ENCODE measurements around the gene C1QTNF3. TPM values are rescaled to one million over a fixed set of nuclear protein-coding genes. Genes with fewer than 3 reads are reported as not detected.
"Not testable (repeated sequence)": the region's sequence is repeated elsewhere in the genome, so short reads cannot be mapped to it uniquely, and the experiment has no call there.

The C1QTNF3 gene, protein sequence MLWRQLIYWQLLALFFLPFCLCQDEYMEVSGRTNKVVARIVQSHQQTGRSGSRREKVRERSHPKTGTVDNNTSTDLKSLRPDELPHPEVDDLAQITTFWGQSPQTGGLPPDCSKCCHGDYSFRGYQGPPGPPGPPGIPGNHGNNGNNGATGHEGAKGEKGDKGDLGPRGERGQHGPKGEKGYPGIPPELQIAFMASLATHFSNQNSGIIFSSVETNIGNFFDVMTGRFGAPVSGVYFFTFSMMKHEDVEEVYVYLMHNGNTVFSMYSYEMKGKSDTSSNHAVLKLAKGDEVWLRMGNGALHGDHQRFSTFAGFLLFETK
- 1.5 TPM for polyA plus RNA-seq (2012; ENCODE audit: missing spikeins)

DNA sequence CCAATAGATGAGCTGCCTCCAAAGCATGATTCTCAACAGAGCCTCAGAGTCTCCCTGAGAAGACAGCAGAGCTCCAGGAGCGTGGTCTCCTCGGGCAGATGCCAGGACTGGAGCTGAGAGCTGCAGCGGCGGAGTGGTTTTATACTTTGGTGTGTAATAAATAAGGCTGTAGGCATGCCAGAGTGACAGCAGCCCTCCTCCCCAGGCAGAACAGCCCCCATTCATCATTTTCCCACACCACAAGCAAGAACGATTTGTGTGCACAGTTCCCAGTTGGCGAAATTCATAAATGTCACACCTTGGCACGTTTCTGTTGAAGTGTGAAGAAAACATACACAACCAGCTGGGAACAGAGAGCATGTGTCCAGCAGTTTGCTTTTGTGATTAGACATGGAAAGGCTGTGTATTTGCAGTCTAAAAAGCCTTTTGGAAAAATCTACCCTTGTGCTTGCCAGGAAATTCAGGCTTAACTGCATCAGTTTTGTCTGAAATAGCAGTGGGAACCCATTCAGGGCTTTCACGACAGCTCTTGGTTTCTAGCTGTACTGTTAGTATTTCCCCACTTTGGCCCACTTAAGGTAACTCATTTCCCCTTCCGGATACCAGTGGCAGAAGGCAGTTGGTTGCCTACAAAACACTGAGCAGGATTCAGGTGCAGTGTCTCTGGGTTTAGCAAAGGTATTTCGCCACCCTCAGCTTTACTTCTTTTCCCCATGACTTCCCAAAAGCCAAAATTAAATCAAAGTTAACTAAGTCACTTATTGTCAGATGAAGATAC, at the start of gene C1QTNF3:
Gene C1QTNF3, minus strand, starts transcription at position 115 of the 778 bp plus-strand sequence. Its CDS starts 88 bp downstream, at position 27.
- DNase-seq (ENCODE audit: insufficient read length): no peak
- no peak for FAIRE-seq
- no peak for TF ChIP-seq TAF1 (IDR thresholded peaks at IDR 0.05; ENCODE audit: borderline replicate concordance, low read depth, low read length)
- TF ChIP-seq POLR2A (IDR thresholded peaks at IDR 0.05; ENCODE audit: low read depth, low read length): no peak
- no peak for TF ChIP-seq POLR2AphosphoS5 (IDR thresholded peaks at IDR 0.05; ENCODE audit: low read depth, low read length)

DNA sequence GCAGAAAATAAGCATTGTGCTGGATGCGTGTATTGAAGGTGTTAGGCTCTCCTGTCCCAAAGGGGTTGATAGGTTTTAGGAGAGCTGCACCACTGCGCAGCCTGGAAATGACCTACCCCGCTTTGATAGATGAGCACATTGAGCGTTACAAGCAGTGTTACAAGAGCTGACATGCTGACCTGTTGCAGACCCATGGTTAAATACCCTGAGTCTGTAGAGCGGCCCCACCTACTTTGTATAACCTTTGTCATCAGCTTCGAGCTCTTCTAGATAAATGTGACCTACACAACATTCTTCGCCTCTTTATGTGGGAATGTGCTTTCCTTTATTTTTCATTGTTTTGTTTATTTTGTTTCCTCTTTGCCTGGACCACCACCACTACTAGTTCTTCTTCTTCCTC, 48.0 kb upstream of the C1QTNF3 start:
- not testable (repeated sequence) for DNase-seq (ENCODE audit: insufficient read length); FAIRE-seq

DNA sequence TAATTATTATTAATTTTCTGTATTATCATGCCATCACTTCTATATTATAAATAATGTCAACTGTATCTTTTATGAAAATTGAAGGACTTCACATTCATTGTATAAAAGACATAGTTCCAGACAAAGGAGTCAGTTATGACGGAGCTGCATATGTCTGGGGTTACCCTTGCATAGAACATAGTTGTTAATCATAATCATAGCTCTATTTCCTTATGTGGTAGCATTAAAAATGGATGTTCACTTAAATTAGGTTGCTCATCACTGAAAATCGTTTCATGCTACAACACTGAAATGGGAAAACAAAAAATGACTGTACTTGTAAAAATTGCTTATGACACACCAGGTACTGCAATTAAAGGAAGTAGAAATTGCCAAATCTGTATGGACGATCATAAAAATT, 46.8 kb upstream of the C1QTNF3 start:
- not testable (repeated sequence) for FAIRE-seq; DNase-seq (ENCODE audit: insufficient read length)

DNA sequence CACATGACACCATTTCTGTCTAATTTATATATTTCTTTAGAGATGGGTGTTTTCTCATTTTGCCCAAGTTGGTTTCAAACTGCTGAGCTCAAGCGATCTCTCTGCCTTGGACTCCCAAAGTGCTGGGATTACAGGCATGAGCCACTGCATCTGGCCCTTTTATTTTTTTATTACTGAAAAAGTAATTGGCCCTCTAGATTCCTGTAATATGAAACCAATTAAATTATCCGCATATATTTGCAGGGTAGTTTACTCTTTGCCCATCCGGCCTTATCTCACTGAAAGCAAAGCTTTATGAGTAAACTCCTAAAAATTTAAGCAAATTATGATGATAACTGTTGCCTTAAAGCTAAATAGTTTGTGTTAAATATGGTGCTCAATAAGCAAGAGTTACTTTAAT, 44.7 kb upstream of the C1QTNF3 start:
- not testable (repeated sequence) for FAIRE-seq; DNase-seq (ENCODE audit: insufficient read length)

DNA sequence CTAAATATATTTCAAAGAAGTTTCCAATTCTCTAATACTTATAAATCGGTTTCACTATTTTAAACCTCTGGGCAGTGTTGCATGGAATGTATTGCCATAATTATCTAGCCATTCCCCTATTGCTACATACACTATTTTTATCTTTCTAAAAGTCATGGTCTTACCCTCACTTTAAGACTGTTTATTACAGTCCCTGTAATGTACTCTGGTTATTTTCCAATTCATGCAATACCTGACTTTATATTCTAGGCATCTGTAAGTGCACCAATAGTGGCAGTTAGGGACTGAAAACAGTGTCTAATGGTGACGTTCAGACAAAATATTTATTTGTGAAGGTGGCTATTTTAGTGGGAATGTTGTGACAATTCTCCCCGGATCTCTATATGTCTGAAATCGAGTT, 40.9 kb upstream of the C1QTNF3 start:
- DNase-seq (ENCODE audit: insufficient read length); FAIRE-seq: not testable (repeated sequence)

DNA sequence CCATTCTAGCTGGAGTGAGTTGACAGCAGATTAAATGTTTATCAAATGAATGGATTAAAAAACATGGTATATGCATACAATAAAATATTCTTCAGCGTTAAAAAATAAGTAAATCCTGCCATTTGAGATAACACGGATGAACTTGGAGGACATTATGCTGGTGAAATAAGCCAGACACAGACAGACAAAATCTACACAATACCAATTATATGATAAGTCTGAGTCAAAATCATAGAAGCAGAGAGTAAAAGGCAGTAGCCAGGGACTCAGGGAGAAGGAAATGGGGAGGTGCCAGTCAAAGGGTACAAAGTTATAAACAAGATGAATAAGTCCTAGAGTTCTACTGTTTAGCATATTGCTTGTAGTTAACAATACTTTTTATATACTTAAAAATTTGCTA, 36.5 kb upstream of the C1QTNF3 start:
- not testable (repeated sequence) for DNase-seq (ENCODE audit: insufficient read length); FAIRE-seq

DNA sequence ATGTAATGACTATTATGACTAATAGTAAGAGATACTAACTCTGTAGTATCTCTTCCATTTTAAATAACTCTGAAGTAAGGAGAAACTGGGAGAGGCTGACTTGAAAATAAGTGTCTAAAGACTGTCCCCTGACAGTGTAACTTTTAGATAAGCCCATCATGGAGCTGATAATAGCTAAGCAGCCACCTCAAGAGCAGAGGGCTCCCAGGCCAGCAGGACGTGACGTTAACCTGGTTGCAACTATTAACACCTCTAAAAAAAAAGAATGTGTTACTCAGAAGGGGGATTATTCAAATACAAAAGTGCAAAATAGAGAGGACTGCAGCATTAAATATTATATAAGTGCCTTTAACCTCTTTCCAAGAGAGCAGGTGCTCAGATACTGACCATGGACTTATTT, 34.6 kb upstream of the C1QTNF3 start:
- FAIRE-seq; DNase-seq (ENCODE audit: insufficient read length): not testable (repeated sequence)

DNA sequence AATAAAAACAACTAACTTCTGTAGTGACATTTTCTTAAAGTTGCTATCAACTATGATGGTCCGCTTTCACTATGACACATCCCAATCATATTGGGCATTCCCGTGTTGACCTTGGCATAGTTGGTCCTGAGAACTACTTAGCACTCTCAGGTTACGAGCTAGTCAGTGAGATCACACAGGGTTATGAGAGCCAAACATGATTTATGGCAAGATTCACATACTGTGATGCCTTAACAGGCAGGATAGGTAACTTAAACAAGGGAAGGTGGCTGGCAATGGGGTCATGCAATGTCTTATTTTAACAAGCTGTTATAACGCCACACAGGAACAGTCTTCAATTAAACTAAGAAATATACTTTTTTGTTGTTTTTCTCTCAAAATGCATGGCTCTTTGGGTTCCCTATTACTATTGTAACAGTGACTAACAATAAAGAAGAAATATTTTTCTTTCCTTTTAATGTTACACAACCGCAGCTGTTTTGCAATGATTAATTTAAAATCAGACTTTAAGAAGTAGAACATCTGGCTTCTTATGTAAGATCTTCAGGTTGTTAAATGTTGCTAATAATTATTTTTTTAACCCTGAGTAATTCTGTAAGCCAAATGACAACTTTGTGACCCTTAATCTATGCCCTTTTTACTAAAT, 33.8 kb upstream of the C1QTNF3 start:
- DNase-seq (ENCODE audit: insufficient read length); FAIRE-seq: not testable (repeated sequence)

DNA sequence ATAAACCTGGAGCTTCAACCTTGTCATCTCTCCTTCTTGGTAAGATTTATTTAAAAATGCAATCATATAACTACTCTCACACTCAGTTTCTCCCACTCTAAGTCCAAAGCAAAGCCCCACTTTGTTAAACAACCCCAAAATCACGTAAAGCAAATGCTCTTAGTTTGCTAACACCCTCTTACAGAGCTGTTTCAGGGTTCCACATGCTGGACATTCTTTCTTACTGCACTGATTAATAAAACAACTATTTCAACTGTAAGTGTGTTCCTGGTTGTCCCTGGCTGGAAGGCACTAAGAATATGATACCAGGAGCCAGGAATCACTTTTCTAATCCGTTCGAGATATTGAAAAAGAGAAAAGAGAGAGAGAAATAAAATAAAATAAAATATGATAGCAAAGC, 31.5 kb upstream of the C1QTNF3 start:
- DNase-seq (ENCODE audit: insufficient read length); FAIRE-seq: not testable (repeated sequence)

DNA sequence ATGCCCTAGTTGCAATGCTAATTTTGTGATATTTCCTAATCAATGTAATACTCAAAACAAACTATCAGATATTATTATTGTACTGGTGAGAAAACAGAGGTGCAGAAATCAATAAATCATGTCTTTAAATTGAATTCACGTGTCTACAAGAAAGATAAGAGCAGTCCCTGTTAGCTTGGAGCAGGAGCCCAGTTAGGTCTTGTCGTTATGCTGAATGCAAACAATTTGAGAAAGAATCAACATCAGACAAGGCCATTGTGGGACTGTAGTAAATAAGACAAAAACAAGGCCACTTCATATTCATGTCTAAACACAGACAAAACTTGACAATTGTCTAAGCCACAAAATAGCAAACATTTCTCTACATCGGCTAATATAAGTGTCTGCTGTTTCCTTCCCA, 31.1 kb upstream of the C1QTNF3 start:
- FAIRE-seq; DNase-seq (ENCODE audit: insufficient read length): not testable (repeated sequence)

DNA sequence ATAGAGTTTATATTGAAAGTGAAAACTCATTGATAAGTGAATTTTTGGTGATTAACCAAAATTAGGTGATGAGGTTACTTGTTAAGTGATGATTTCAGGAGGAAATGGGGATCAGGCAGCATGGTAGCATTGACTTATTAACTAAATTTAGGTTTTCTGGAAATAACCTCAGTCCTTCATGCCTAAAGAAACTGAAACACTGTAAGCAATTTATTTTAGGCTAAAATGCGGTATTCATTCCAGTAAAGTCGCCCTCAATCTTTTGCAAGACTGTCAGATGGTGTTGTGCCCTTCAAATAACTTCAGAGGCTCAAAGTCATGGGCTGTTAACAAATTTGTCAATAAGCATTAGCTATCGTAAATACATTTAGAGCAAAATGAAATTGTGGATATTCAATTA, 27.6 kb upstream of the C1QTNF3 start:
- FAIRE-seq; DNase-seq (ENCODE audit: insufficient read length): not testable (repeated sequence)

DNA sequence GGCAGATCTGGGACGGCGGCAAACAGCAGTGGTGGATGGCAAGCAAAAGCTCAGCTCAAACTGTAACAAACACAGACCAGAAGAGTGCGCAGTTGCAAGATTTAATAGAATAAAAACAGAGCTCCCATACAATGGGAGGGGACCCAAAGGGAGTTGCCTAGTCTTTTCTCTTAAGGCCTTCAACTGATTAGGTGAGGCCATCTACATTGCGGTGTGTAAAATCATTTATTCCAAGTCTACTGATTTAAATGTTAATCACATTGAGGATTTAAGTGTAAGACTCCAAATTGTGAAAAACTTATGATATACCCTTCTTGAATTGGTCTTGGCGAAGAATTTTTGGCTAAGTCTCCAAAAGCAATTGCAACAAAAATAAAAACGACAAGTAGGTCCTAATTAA, 21.6 kb upstream of the C1QTNF3 start:
- DNase-seq (ENCODE audit: insufficient read length): no peak
- FAIRE-seq: no peak
- TF ChIP-seq TAF1 (IDR thresholded peaks at IDR 0.05; ENCODE audit: borderline replicate concordance, low read depth, low read length): no peak
- no peak for TF ChIP-seq POLR2A (IDR thresholded peaks at IDR 0.05; ENCODE audit: low read depth, low read length)
- no peak for TF ChIP-seq POLR2AphosphoS5 (IDR thresholded peaks at IDR 0.05; ENCODE audit: low read depth, low read length)

DNA sequence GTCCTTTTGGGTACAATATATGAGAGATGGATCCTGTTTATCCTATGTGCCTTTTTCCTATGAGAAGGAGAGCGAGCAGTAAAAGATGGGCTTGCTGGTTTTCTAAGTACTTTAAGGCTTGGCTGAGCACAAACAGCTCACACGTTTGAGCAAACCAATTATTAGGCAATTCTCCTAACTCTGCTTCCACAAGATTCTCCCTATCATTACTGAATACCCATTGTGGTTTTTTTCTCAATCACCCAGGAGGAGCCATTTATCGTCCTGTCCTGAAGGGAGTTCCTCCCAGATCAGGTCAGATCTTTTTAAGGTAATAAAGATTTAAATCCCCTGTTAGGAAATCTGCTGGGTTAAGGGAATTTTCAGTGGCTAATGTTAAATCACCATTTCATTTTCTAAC, 19.4 kb upstream of the C1QTNF3 start:
- no peak for TF ChIP-seq TAF1 (IDR thresholded peaks at IDR 0.05; ENCODE audit: borderline replicate concordance, low read depth, low read length)
- TF ChIP-seq POLR2AphosphoS5 (IDR thresholded peaks at IDR 0.05; ENCODE audit: low read depth, low read length): no peak
- TF ChIP-seq POLR2A (IDR thresholded peaks at IDR 0.05; ENCODE audit: low read depth, low read length): no peak
- DNase-seq (ENCODE audit: insufficient read length) (no peak), FAIRE-seq (no peak)

DNA sequence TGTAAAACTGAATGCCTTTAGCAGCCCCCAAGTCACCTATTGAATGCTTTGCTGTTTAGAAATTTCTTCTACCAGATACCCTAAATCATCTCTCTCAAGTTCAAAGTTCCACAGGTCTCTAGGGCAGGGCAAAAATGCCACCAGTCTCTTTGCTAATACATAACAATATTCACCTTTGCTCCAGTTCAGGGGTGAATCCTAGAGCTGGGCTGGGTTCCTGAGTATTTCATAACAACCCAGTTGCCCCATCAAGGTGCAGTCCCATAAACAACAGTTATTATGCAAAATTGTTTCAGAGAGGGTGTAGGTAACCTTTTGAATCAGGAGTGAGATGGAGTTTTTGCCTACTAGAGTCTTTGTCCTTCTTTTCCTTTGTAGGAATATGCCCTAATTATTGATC, 19.0 kb upstream of the C1QTNF3 start:
- TF ChIP-seq TAF1 (IDR thresholded peaks at IDR 0.05; ENCODE audit: borderline replicate concordance, low read depth, low read length) (no peak), POLR2A (IDR thresholded peaks at IDR 0.05; ENCODE audit: low read depth, low read length) (no peak), POLR2AphosphoS5 (IDR thresholded peaks at IDR 0.05; ENCODE audit: low read depth, low read length) (no peak)
- FAIRE-seq (no peak), DNase-seq (ENCODE audit: insufficient read length) (no peak)

Measured in GM12892 (cell line).